SKM-1 treated with dmso at 0.1 percent for 144 hours (cell line): Measurements from ENCODE around the gene DNAJC11.
"Not testable (repeated sequence)": the region's sequence is repeated elsewhere in the genome, so short reads cannot be mapped to it uniquely, and the experiment has no call there.

Experiments used
- DNase-seq: peaks from one replicate; lab custom pipeline; 2025; ENCODE audit not compliant: unreplicated experiment; lab: John Stamatoyannopoulos, UW

DNAJC11 gene

GRCh38 chr1:6695868-6696267, 5.7 kb downstream of the DNAJC11 start:
- DNase-seq, result no peak

- no peak for DNase-seq
Measured at GRCh38 chr1:6694121-6694713, 7.4 kb downstream of the DNAJC11 start.

- DNase-seq, result no peak
Measured at GRCh38 chr1:6692956-6693355, 8.7 kb downstream of the DNAJC11 start.

- DNase-seq, result no peak
Measured at GRCh38 chr1:6691507-6691906, 10.1 kb downstream of the DNAJC11 start.

- no peak for DNase-seq
Measured at GRCh38 chr1:6690186-6690585, 11.4 kb downstream of the DNAJC11 start.

GRCh38 chr1:6688757-6689156, 12.9 kb downstream of the DNAJC11 start:
- DNase-seq, result no peak

- DNase-seq, result no peak
Measured at GRCh38 chr1:6688001-6688400, 13.6 kb downstream of the DNAJC11 start.

- DNase-seq, result no peak
Measured at GRCh38 chr1:6686294-6686693, 15.3 kb downstream of the DNAJC11 start.

GRCh38 chr1:6685381-6685780, 16.2 kb downstream of the DNAJC11 start:
- no peak for DNase-seq

- no peak for DNase-seq
Measured at GRCh38 chr1:6683434-6683833, 18.2 kb downstream of the DNAJC11 start.

- no peak for DNase-seq
Measured at GRCh38 chr1:6675941-6676340, 25.7 kb downstream of the DNAJC11 start.

- DNase-seq, result no peak
Measured at GRCh38 chr1:6674771-6675170, 26.8 kb downstream of the DNAJC11 start.

GRCh38 chr1:6673816-6674398, 27.7 kb downstream of the DNAJC11 start:
- no peak for DNase-seq

- DNase-seq, result no peak
Measured at GRCh38 chr1:6672558-6672957, 29.1 kb downstream of the DNAJC11 start.

GRCh38 chr1:6668503-6668902, 33.1 kb downstream of the DNAJC11 start:
- DNase-seq, result no peak

GRCh38 chr1:6667139-6667538, 34.5 kb downstream of the DNAJC11 start:
- DNase-seq, result no peak

GRCh38 chr1:6666696-6667095, 34.9 kb downstream of the DNAJC11 start:
- DNase-seq, result no peak

GRCh38 chr1:6662468-6662867, 39.1 kb downstream of the DNAJC11 start:
- DNase-seq, result not testable (repeated sequence)

- DNase-seq, result no peak
Measured at GRCh38 chr1:6660415-6661049, 41.1 kb downstream of the DNAJC11 start.

GRCh38 chr1:6658359-6659060, 43.1 kb downstream of the DNAJC11 start:
- DNase-seq, result no peak

- DNase-seq, result no peak
Measured at GRCh38 chr1:6657138-6657537, 44.5 kb downstream of the DNAJC11 start.
